D721Med (cell line): ENCODE results near the gene HPGD.

Source experiments
- DNase-seq: peaks from one replicate; pipeline ENCODE4 v3.0.0; 2011; ENCODE audit warnings: low spot score; ENCODE audit not compliant: insufficient read length
- FAIRE-seq: peaks from 2 replicates; lab custom pipeline; 2011; peaks lifted over from hg19 to GRCh38; lab: Jason Lieb, UNC
- CTCF ChIP-seq: IDR thresholded peaks from 2 replicates; pipeline ENCODE4 v1.5.1; 2012; ENCODE audit warnings: mild to moderate bottlenecking, control low read depth; ENCODE audit not compliant: insufficient read depth; ENCODE audit errors: missing control alignments

HPGD gene

GRCh38 chr4:174531486-174531885 lies 9.2 kb upstream of the HPGD start:
- no peak for TF ChIP-seq CTCF
- no peak for DNase-seq
- no peak for FAIRE-seq

- DNase-seq, result no peak
- no peak for FAIRE-seq
- no peak for TF ChIP-seq CTCF
These were observed 5.9 kb upstream of the HPGD start for GRCh38 chr4:174528226-174528625.

- no peak for FAIRE-seq
- DNase-seq, result no peak
- TF ChIP-seq CTCF, result no peak
These were observed 4.4 kb upstream of the HPGD start for GRCh38 chr4:174526731-174527130.

- no peak for TF ChIP-seq CTCF
- no peak for DNase-seq
- FAIRE-seq, result no peak
These were observed 2.0 kb upstream of the HPGD start for GRCh38 chr4:174524242-174524641.

GRCh38 chr4:174523025-174523693 lies 871 bp upstream of the HPGD start:
- TF ChIP-seq CTCF, result no peak
- no peak for FAIRE-seq
- no peak for DNase-seq

GRCh38 chr4:174521800-174522182 lies 497 bp downstream of the HPGD start:
- FAIRE-seq (no peak), DNase-seq (no peak)
- TF ChIP-seq CTCF, result no peak

GRCh38 chr4:174520660-174521059 lies 1.6 kb downstream of the HPGD start:
- no peak for TF ChIP-seq CTCF
- DNase-seq (no peak), FAIRE-seq (no peak)
